Kidney epithelial cell (primary cell): Measurements from ENCODE around the gene ZNF638. TPM values are rescaled to one million over a fixed set of nuclear protein-coding genes. Genes with fewer than 3 reads are reported as not detected.
"Not testable (repeated sequence)": the region's sequence is repeated elsewhere in the genome, so short reads cannot be mapped to it uniquely, and the experiment has no call there.

Experiments
- DNase-seq: peaks from one replicate; pipeline ENCODE4 v3.0.0-alpha.2; 2010; ENCODE audit warnings: low read depth
- H3K27me3 ChIP-seq: 2 replicates; pipeline ENCODE4 v1.6.0; 2011; ENCODE audit warnings: low read length; ENCODE audit not compliant: control insufficient read depth, insufficient read depth
- H3K36me3 ChIP-seq: 2 replicates; pipeline ENCODE4 v1.5.1; 2011; ENCODE audit warnings: low read length; ENCODE audit not compliant: control insufficient read depth, insufficient read depth
- H3K4me3 ChIP-seq: 2 replicates; pipeline ENCODE4 v1.5.1; 2011; ENCODE audit warnings: low read depth, mild to moderate bottlenecking, control low read depth, low read length
- total RNA-seq: library from RNA; depleted of rRNA; stranded (reverse); fragments of >200 nt; gene quantifications from 2 replicates; pipeline ENCODE4 v1.2.3, GENCODE V29; 2015
- TF ChIP-seq, protein P1 (sequence below): IDR thresholded peaks from 2 replicates; pipeline ENCODE4 v1.5.1; 2011; ENCODE audit warnings: mild to moderate bottlenecking, moderate library complexity, low read length, control low read depth, inconsistent platforms; ENCODE audit not compliant: insufficient read depth, poor library complexity, severe bottlenecking

The ZNF638 gene
- total RNA-seq, 1 donor from 2014 or later: 109 TPM

DNA sequence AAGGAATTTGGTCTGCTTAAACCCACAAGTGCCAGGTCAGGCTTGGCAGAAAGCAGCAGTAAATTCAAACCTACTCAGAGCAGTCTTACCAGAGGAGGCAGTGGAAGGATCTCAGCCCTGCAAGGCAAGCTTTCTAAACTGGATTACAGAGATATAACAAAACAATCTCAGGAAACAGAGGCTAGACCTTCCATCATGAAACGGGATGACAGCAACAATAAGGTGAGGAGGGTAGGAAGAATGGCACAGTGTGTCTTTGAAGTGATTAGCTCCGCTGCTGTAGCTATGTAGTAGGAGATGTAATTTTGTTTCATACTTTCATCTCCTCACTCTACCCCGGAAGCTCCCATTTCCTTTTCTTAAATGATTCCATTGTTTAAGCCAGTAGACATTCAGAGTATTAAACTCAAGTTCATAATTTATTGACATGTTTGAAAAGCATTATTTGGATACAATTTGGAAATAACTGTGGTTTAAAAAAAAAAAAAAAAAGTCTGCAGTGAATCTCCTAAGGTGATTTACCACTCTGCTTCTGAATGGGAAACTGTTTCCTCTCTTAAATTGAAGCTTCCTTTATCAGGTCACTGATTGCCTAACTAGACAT, 92.3 kb downstream of the ZNF638 start:
- TF ChIP-seq, protein P1, sequence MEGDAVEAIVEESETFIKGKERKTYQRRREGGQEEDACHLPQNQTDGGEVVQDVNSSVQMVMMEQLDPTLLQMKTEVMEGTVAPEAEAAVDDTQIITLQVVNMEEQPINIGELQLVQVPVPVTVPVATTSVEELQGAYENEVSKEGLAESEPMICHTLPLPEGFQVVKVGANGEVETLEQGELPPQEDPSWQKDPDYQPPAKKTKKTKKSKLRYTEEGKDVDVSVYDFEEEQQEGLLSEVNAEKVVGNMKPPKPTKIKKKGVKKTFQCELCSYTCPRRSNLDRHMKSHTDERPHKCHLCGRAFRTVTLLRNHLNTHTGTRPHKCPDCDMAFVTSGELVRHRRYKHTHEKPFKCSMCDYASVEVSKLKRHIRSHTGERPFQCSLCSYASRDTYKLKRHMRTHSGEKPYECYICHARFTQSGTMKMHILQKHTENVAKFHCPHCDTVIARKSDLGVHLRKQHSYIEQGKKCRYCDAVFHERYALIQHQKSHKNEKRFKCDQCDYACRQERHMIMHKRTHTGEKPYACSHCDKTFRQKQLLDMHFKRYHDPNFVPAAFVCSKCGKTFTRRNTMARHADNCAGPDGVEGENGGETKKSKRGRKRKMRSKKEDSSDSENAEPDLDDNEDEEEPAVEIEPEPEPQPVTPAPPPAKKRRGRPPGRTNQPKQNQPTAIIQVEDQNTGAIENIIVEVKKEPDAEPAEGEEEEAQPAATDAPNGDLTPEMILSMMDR: no peak

DNA sequence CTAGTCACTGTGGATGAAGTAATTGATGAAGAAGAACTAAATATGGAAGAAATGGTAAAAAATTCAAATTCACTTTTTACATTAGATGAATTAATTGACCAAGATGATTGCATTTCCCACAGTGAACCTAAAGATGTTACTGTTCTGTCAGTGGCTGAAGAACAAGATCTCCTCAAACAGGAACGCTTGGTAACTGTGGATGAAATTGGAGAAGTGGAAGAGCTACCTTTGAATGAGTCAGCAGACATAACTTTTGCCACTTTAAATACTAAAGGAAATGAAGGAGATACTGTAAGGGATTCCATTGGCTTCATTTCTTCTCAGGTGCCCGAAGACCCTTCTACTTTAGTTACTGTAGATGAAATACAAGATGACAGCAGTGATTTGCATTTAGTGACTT, 95.1 kb downstream of the ZNF638 start:
- H3K27me3 ChIP-seq: no peaks in the 10 kb centered on the region
- H3K4me3 ChIP-seq: no peak overlapping the region
- no peak for DNase-seq
- TF ChIP-seq, protein P1: no peak
- H3K36me3 ChIP-seq: no peaks in the 10 kb centered on the region

More for the DNA sequence above, 92.3 kb downstream of the ZNF638 start:
- no peak for DNase-seq
- Histone ChIP-seq H3K36me3 (no peaks in the 10 kb centered on the region), H3K27me3 (no peaks in the 10 kb centered on the region), H3K4me3 (no peak overlapping the region)

DNA sequence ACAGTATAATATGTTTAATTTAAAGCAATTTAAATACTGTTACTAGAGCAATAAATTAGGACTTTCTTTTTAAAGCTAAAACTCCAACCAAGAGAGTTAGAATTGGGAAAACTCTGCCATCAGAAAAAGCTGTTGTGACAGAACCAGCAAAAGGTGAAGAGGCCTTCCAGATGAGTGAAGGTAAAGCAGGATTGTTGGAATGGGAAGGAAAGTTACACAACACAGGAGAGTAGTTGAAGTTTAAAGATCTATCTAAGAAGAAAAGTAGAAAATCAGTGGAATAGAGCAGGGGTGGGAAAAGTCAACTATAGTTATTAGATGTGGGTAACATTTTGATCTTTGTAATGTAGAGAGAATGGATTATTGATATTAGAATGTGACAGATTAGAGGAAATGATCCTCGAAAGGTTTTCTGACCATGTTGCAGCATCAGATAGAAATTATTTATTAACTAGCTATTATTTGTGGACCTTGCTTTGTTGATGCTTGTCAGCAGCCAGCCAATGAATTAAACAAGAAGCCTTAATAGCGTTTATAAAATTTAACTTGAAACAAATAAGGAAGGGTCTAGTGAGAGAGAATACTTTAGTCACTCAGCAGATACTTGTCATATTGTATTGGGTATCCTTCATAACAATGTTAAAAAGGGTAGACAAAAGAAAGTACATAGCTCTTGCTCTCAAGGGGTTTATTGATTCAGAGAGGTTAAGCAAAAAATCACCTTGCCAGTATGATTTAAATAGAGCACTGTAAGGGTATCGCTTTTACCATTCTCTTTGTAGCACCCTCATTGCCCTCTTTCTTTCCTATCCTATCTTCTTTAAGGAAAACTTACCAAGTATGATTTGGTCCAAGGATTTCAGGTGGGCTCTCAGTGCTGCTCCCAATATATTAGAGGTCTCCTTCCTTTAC, 97.1 kb downstream of the ZNF638 start:
- Histone ChIP-seq H3K4me3 (no peak overlapping the region), H3K27me3 (no peaks in the 10 kb centered on the region), H3K36me3 (no peaks in the 10 kb centered on the region)
- no peak for DNase-seq
- TF ChIP-seq, protein P1: no peak

DNA sequence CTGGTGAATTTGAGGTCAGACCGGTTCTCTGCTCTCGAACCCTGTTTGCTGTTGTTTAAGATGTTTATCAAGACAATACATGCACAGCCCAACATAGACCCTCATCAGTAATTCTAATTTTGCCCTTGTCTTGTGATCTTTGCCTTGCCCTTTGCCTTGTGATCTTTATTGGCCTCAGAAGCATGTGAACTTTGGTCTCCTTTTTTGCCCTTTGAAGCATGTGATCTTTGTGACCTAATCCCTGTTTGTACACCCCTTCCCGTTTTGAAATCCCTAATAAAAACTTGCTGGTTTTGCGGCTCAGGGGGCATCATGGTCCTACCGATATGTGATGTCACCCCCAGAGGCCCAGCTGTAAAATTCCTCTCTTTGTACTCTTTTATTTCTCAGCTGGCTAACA, 113.6 kb downstream of the ZNF638 start:
- not testable (repeated sequence) for H3K4me3 ChIP-seq, DNase-seq, H3K27me3 ChIP-seq, H3K36me3 ChIP-seq

DNA sequence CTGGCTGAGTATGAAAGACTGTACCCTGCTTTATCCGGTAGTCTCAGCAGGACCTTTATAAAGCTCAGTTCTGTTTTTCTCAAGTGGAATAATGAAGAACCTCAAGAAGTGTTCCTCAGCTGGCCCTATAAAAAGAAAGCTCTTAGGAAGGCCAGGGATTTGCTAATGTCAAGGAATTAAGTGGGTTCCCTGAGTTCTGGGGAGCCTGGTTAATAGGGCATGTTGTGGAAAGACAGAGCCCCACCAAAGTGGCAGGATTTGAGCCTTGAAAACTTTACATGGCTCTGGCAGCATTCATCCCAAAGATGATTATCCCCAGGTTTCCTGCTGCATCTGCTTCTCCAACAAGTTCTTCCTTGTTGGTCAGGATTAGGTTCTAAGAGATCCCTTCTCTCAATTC, 114.9 kb downstream of the ZNF638 start:
- Histone ChIP-seq H3K4me3 (no peak overlapping the region), H3K27me3 (no peaks in the 10 kb centered on the region), H3K36me3 (no peaks in the 10 kb centered on the region)
- no peak for DNase-seq
- TF ChIP-seq, protein P1: no peak

DNA sequence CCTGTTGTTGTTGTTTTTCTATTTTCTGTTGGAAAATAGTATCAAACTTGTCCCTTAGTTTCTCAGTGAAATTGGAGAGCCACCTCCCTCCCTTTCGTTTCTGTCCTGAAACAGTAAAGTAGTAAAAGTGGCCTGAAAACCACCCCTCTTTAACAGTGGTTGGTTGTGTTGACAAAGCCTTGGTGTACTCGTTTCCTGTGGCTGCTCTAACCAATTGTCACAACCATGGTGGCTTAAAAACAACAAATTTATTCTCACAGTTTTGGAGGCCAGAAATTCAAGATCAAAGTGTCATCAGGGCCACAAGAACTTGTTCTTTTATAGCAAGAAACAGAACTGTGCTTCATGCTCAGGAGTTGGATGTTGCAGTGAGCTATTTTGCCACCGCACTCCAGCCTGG, 117.8 kb downstream of the ZNF638 start:
- DNase-seq: no peak
- Histone ChIP-seq H3K27me3 (no peaks in the 10 kb centered on the region), H3K36me3 (no peaks in the 10 kb centered on the region), H3K4me3 (no peak overlapping the region)
- TF ChIP-seq, protein P1: no peak
